Body of pancreas (tissue), 4 donors: Measurements from ENCODE around the gene GINS1. TPM values are rescaled to one million over a fixed set of nuclear protein-coding genes. Genes with fewer than 3 reads are reported as not detected.

Experiments used
- ATAC-seq: fragments of 150-250 bp; one replicate; pipeline ENCODE4 v1.9.1; 2016
- DNase-seq, 4 donors: peaks; one replicate each; pipeline ENCODE4 v3.0.0-alpha.2; 2019
- H3K27ac ChIP-seq, 4 donors: fragments of 200-600 bp; sonication (generic); 1 replicate in 3 of 4; 2 replicates in 1 of 4; pipeline versions ENCODE4 v1.5.1 to v1.6.1; 2016 to 2019; ENCODE audit warnings: mild to moderate bottlenecking in 1 of 4, mixed read lengths in 1 of 4, moderate library complexity in 1 of 4
- H3K27me3 ChIP-seq, 2 donors: fragments of 200-600 bp; sonication (generic); one replicate each; pipeline ENCODE4 v1.6.0; 2016; ENCODE audit warnings: mild to moderate bottlenecking in 1 of 2
- H3K36me3 ChIP-seq, 2 donors: fragments of 200-600 bp; sonication (generic); replicated peaks in 1 of 2; 2 replicates each; pipeline ENCODE4 v1.5.1; 2016; ENCODE audit warnings: low read depth in 2 of 2; ENCODE audit not compliant: insufficient read depth in 1 of 2
- H3K4me1 ChIP-seq: fragments of 200-600 bp; sonication (generic); one replicate; pipeline ENCODE4 v1.6.0; 2016
- H3K4me3 ChIP-seq, 2 donors: fragments of 200-600 bp; sonication (generic); 1 replicate in 1 of 2; 2 replicates in 1 of 2; pipeline ENCODE4 v1.5.1; 2016 to 2019
- H3K9me3 ChIP-seq, 3 donors: fragments of 200-600 bp; sonication (generic); 1 replicate in 2 of 3; 2 replicates in 1 of 3; pipeline ENCODE4 v1.5.1; 2016
- CTCF ChIP-seq, 7 experiments: fragments of 450-650 bp in 4 of 7; fragments of 200-600 bp in 3 of 7; sonication (generic) in 3 of 7; IDR thresholded peaks; one replicate each; pipeline ENCODE4 v1.5.1; 2016 to 2019; ENCODE audit warnings: antibody characterized with exemption in 7 of 7
- POLR2A ChIP-seq, 3 donors: fragments of 450-650 bp; IDR thresholded peaks; one replicate each; pipeline ENCODE4 v1.6.1; 2016; ENCODE audit warnings: antibody characterized with exemption in 3 of 3, mild to moderate bottlenecking in 2 of 3
- WGBS, 2 donors: methylation state at CpG; one replicate each; pipeline ENCODE4 v1.1.5; 2017; 5-methylcytosine and 5-hydroxymethylcytosine counted together
- intact Hi-C: fragments of 100-400 bp; cut with DNase I; formaldehyde crosslinking; loops from one replicate; pipeline ENCODE4 v1.15.1; 2023
- total RNA-seq, 2 donors: library from RNA; depleted of rRNA; stranded (reverse); fragments of >200 nt; gene quantifications; one replicate each; pipeline ENCODE4 v1.1.0, GENCODE V29; 2016

GINS1 gene
- total RNA-seq, 2 donors from 2014 or later: 0.78 to 0.99 TPM

GRCh38 chr20:25485872-25486271 lies 78.4 kb downstream of the GINS1 start:
- no peaks in the 10 kb centered on the region for H3K9me3 ChIP-seq
- no peak for TF ChIP-seq POLR2A (IDR thresholded peaks at IDR 0.05)
- no peak for TF ChIP-seq CTCF (IDR thresholded peaks at IDR 0.05)
- no peak for ATAC-seq

GRCh38 chr20:25486377-25486776 lies 78.9 kb downstream of the GINS1 start:
- 65 to 86% methylated on average over 9 of the region's 9 CpGs for WGBS, 2 donors
- no peak for ATAC-seq

More at GRCh38 chr20:25485872-25486271, 78.4 kb downstream of the GINS1 start:
- Histone ChIP-seq H3K4me1 (no peaks in the 10 kb centered on the region), H3K27me3 (no peaks in the 10 kb centered on the region), H3K36me3 (no peaks in the 10 kb centered on the region), H3K27ac (no peak overlapping the region), H3K4me3 (no peak overlapping the region)
- intact Hi-C loops: no loop called here
- whole genome bisulfite sequencing, 2 donors: 81 to 84% methylated on average over 2 of the region's 2 CpGs
- DNase-seq: no peak

GRCh38 chr20:25487306-25487705 lies 79.8 kb downstream of the GINS1 start:
- no peak overlapping the region for H3K27ac ChIP-seq
- WGBS, 2 donors: 30 to 54% methylated on average over 2 of the region's 2 CpGs
- DNase-seq (no peak), ATAC-seq (no peak)
- no peak overlapping the region for H3K4me3 ChIP-seq
- H3K9me3 ChIP-seq: no peaks in the 10 kb centered on the region
- H3K36me3 ChIP-seq: no peaks in the 10 kb centered on the region
- H3K27me3 ChIP-seq: no peaks in the 10 kb centered on the region
- intact Hi-C loops: no loop called here
- H3K4me1 ChIP-seq: no peaks in the 10 kb centered on the region
- TF ChIP-seq CTCF (IDR thresholded peaks at IDR 0.05) (no peak), POLR2A (IDR thresholded peaks at IDR 0.05) (no peak)

More at GRCh38 chr20:25486377-25486776, 78.9 kb downstream of the GINS1 start:
- TF ChIP-seq CTCF (IDR thresholded peaks at IDR 0.05) (no peak), POLR2A (IDR thresholded peaks at IDR 0.05) (no peak)
- no peak overlapping the region for H3K27ac ChIP-seq
- no peaks in the 10 kb centered on the region for H3K4me1 ChIP-seq
- H3K27me3 ChIP-seq: no peaks in the 10 kb centered on the region
- no peaks in the 10 kb centered on the region for H3K36me3 ChIP-seq
- intact Hi-C loops: no loop called here
- no peak for DNase-seq
- no peak overlapping the region for H3K4me3 ChIP-seq
- H3K9me3 ChIP-seq: no peaks in the 10 kb centered on the region

GRCh38 chr20:25487975-25488374 lies 80.5 kb downstream of the GINS1 start:
- TF ChIP-seq POLR2A (IDR thresholded peaks at IDR 0.05) (no peak), CTCF (IDR thresholded peaks at IDR 0.05) (no peak)
- 88 to 96% methylated on average over 4 to 11 of the region's 11 CpGs for WGBS, 2 donors
- no peak for DNase-seq

GRCh38 chr20:25489221-25489871 lies 81.9 kb downstream of the GINS1 start:
- H3K36me3 ChIP-seq: no peaks in the 10 kb centered on the region
- no peaks in the 10 kb centered on the region for H3K9me3 ChIP-seq
- no peak for ATAC-seq
- no peaks in the 10 kb centered on the region for H3K4me1 ChIP-seq
- no peak overlapping the region for H3K4me3 ChIP-seq
- WGBS, 2 donors: 89% methylated on average over 8 to 15 of the region's 15 CpGs
- no peak overlapping the region for H3K27ac ChIP-seq
- intact Hi-C loops: no loop called here
- no peaks in the 10 kb centered on the region for H3K27me3 ChIP-seq
- TF ChIP-seq CTCF (IDR thresholded peaks at IDR 0.05) (no peak), POLR2A (IDR thresholded peaks at IDR 0.05) (no peak)
- no peak for DNase-seq

More at GRCh38 chr20:25487975-25488374, 80.5 kb downstream of the GINS1 start:
- Histone ChIP-seq H3K4me1 (no peaks in the 10 kb centered on the region), H3K36me3 (no peaks in the 10 kb centered on the region), H3K4me3 (no peak overlapping the region), H3K9me3 (no peaks in the 10 kb centered on the region), H3K27me3 (no peaks in the 10 kb centered on the region), H3K27ac (no peak overlapping the region)
- intact Hi-C loops: no loop called here
- no peak for ATAC-seq
